Stomach (tissue), 4 donors: ENCODE results near the gene CD109.

Experiments used
- CTCF ChIP-seq, 7 experiments: fragments of 450-650 bp in 4 of 7; fragments of 200-600 bp in 3 of 7; sonication (generic) in 3 of 7; IDR thresholded peaks; one replicate each; pipeline ENCODE4 v1.5.1; 2016 to 2019; ENCODE audit warnings: antibody characterized with exemption in 7 of 7, control low read depth in 2 of 7, mild to moderate bottlenecking in 1 of 7
- EP300 ChIP-seq: sonication (generic); formaldehyde crosslinking; IDR thresholded peaks from one replicate; pipeline ENCODE4 v1.6.1; 2017; ENCODE audit warnings: antibody characterized with exemption
- POLR2A ChIP-seq, 4 donors: fragments of 450-650 bp; IDR thresholded peaks; one replicate each; pipeline ENCODE4 v1.6.1; 2016; ENCODE audit warnings: antibody characterized with exemption in 4 of 4, control low read depth in 2 of 4, mild to moderate bottlenecking in 1 of 4, moderate library complexity in 1 of 4
- POLR2AphosphoS5 ChIP-seq, 3 donors: sonication (generic); formaldehyde crosslinking; IDR thresholded peaks; one replicate each; pipeline ENCODE4 v1.6.1; 2016; ENCODE audit warnings: antibody characterized with exemption in 3 of 3

- TF ChIP-seq CTCF (IDR thresholded peaks at IDR 0.05) (no peak), POLR2AphosphoS5 (IDR thresholded peaks at IDR 0.05) (no peak), POLR2A (IDR thresholded peaks at IDR 0.05) (no peak), EP300 (no peak)
These were observed 50.8 kb downstream of the CD109 start for GRCh38 chr6:73746787-73747186.
